ENCODE measurements around the gene DNAJB5. TPM values are rescaled to one million over a fixed set of nuclear protein-coding genes. Genes with fewer than 3 reads are reported as not detected.

The DNAJB5 gene
- total and polyA plus RNA-seq, 2 experiments from 2014 or later = 20.3 to 37.4 TPM

DNA sequence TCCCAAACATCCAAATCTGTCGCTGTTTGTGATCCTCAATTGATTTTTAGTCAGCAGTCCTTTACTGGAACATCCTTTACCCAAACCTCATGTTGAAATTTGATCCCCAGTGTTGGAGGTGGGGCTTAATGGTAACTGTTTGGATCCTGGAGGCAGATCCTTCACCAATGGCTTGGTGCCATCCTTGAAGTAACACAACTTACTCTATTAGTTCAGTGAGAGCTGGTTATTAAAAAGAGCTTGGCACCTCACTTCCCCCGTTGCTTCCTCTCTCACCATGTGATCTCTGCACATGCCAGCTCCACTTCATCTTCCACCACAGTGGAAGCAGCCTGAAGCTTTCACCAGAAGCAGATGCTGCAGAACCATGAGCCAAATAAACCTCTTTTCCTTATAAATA, 40.3 kb downstream of the DNAJB5 start:
- H3K27ac Mint-ChIP-seq = no peak overlapping the region
- ATAC-seq (no peak), DNase-seq (ENCODE audit: low spot score) (no peak)
- H2AFZ ChIP-seq = no peak overlapping the region
- H3K36me3 ChIP-seq (ENCODE audit: insufficient read depth) = no peaks in the 10 kb centered on the region
- H3K4me3 Mint-ChIP-seq = no peak overlapping the region
- H3K27me3 Mint-ChIP-seq (ENCODE audit: insufficient read depth, low read depth, poor library complexity) = peaks cover 5% of the 10 kb centered on the region
- H3K27me3 ChIP-seq (ENCODE audit: insufficient read depth) = no peaks in the 10 kb centered on the region
- TF ChIP-seq POLR2AphosphoS5 (IDR thresholded peaks at IDR 0.05; ENCODE audit: low read depth) = no peak
- TF ChIP-seq ZNF114 (CRISPR knock-in tag; IDR thresholded peaks at IDR 0.05) = no peak
- TF ChIP-seq, protein P1, sequence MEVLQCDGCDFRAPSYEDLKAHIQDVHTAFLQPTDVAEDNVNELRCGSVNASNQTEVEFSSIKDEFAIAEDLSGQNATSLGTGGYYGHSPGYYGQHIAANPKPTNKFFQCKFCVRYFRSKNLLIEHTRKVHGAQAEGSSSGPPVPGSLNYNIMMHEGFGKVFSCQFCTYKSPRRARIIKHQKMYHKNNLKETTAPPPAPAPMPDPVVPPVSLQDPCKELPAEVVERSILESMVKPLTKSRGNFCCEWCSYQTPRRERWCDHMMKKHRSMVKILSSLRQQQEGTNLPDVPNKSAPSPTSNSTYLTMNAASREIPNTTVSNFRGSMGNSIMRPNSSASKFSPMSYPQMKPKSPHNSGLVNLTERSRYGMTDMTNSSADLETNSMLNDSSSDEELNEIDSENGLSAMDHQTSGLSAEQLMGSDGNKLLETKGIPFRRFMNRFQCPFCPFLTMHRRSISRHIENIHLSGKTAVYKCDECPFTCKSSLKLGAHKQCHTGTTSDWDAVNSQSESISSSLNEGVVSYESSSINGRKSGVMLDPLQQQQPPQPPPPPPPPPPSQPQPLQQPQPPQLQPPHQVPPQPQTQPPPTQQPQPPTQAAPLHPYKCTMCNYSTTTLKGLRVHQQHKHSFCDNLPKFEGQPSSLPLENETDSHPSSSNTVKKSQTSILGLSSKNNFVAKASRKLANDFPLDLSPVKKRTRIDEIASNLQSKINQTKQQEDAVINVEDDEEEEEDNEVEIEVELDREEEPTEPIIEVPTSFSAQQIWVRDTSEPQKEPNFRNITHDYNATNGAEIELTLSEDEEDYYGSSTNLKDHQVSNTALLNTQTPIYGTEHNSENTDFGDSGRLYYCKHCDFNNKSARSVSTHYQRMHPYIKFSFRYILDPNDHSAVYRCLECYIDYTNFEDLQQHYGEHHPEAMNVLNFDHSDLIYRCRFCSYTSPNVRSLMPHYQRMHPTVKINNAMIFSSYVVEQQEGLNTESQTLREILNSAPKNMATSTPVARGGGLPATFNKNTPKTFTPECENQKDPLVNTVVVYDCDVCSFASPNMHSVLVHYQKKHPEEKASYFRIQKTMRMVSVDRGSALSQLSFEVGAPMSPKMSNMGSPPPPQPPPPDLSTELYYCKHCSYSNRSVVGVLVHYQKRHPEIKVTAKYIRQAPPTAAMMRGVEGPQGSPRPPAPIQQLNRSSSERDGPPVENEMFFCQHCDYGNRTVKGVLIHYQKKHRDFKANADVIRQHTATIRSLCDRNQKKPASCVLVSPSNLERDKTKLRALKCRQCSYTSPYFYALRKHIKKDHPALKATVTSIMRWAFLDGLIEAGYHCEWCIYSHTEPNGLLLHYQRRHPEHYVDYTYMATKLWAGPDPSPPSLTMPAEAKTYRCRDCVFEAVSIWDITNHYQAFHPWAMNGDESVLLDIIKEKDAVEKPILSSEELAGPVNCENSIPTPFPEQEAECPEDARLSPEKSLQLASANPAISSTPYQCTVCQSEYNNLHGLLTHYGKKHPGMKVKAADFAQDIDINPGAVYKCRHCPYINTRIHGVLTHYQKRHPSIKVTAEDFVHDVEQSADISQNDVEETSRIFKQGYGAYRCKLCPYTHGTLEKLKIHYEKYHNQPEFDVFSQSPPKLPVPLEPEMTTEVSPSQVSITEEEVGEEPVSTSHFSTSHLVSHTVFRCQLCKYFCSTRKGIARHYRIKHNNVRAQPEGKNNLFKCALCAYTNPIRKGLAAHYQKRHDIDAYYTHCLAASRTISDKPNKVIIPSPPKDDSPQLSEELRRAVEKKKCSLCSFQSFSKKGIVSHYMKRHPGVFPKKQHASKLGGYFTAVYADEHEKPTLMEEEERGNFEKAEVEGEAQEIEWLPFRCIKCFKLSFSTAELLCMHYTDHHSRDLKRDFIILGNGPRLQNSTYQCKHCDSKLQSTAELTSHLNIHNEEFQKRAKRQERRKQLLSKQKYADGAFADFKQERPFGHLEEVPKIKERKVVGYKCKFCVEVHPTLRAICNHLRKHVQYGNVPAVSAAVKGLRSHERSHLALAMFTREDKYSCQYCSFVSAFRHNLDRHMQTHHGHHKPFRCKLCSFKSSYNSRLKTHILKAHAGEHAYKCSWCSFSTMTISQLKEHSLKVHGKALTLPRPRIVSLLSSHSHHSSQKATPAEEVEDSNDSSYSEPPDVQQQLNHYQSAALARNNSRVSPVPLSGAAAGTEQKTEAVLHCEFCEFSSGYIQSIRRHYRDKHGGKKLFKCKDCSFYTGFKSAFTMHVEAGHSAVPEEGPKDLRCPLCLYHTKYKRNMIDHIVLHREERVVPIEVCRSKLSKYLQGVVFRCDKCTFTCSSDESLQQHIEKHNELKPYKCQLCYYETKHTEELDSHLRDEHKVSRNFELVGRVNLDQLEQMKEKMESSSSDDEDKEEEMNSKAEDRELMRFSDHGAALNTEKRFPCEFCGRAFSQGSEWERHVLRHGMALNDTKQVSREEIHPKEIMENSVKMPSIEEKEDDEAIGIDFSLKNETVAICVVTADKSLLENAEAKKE (CRISPR knock-in tag; IDR thresholded peaks at IDR 0.05) = no peak
- TF ChIP-seq JUNB (IDR thresholded peaks at IDR 0.05; ENCODE audit: unreplicated experiment) = no peak
- TF ChIP-seq, protein P2, sequence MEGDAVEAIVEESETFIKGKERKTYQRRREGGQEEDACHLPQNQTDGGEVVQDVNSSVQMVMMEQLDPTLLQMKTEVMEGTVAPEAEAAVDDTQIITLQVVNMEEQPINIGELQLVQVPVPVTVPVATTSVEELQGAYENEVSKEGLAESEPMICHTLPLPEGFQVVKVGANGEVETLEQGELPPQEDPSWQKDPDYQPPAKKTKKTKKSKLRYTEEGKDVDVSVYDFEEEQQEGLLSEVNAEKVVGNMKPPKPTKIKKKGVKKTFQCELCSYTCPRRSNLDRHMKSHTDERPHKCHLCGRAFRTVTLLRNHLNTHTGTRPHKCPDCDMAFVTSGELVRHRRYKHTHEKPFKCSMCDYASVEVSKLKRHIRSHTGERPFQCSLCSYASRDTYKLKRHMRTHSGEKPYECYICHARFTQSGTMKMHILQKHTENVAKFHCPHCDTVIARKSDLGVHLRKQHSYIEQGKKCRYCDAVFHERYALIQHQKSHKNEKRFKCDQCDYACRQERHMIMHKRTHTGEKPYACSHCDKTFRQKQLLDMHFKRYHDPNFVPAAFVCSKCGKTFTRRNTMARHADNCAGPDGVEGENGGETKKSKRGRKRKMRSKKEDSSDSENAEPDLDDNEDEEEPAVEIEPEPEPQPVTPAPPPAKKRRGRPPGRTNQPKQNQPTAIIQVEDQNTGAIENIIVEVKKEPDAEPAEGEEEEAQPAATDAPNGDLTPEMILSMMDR (conservative IDR thresholded peaks at IDR 0.05; ENCODE audit: low read depth in 2 of 2) = no peak
- no peak for TF ChIP-seq NANOG (IDR thresholded peaks at IDR 0.05; ENCODE audit: borderline replicate concordance)
- TF ChIP-seq STAT1 (IDR thresholded peaks at IDR 0.05; ENCODE audit: unreplicated experiment) = no peak
- TF ChIP-seq ZNF331 (CRISPR knock-in tag; IDR thresholded peaks at IDR 0.05; ENCODE audit: low read depth) = no peak
- no peak for TF ChIP-seq ETS1 (IDR thresholded peaks at IDR 0.05)
- no peak for TF ChIP-seq EZH2phosphoT487 (IDR thresholded peaks at IDR 0.05; ENCODE audit: unreplicated experiment)
- TF ChIP-seq CREB1 (CRISPR knock-in tag; IDR thresholded peaks at IDR 0.05; ENCODE audit: low read depth) = no peak
- TF ChIP-seq, protein P3, sequence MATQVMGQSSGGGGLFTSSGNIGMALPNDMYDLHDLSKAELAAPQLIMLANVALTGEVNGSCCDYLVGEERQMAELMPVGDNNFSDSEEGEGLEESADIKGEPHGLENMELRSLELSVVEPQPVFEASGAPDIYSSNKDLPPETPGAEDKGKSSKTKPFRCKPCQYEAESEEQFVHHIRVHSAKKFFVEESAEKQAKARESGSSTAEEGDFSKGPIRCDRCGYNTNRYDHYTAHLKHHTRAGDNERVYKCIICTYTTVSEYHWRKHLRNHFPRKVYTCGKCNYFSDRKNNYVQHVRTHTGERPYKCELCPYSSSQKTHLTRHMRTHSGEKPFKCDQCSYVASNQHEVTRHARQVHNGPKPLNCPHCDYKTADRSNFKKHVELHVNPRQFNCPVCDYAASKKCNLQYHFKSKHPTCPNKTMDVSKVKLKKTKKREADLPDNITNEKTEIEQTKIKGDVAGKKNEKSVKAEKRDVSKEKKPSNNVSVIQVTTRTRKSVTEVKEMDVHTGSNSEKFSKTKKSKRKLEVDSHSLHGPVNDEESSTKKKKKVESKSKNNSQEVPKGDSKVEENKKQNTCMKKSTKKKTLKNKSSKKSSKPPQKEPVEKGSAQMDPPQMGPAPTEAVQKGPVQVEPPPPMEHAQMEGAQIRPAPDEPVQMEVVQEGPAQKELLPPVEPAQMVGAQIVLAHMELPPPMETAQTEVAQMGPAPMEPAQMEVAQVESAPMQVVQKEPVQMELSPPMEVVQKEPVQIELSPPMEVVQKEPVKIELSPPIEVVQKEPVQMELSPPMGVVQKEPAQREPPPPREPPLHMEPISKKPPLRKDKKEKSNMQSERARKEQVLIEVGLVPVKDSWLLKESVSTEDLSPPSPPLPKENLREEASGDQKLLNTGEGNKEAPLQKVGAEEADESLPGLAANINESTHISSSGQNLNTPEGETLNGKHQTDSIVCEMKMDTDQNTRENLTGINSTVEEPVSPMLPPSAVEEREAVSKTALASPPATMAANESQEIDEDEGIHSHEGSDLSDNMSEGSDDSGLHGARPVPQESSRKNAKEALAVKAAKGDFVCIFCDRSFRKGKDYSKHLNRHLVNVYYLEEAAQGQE (IDR thresholded peaks at IDR 0.05; ENCODE audit: unreplicated experiment) = no peak
- TF ChIP-seq EZH2 (IDR thresholded peaks at IDR 0.05; ENCODE audit: low read depth, unreplicated experiment) = no peak
- H3K4me1 ChIP-seq (ENCODE audit: insufficient read depth) = peaks cover 24% of the 10 kb centered on the region
- H3K36me3 Mint-ChIP-seq (ENCODE audit: low read depth) = peaks cover 46% of the 10 kb centered on the region
- no peaks in the 10 kb centered on the region for H3K79me2 ChIP-seq (replicated peaks; ENCODE audit: insufficient read depth)
- no peak overlapping the region for H3K4me2 ChIP-seq
- H3K4me1 Mint-ChIP-seq = peaks cover 21% of the 10 kb centered on the region
- peaks cover 36% of the 10 kb centered on the region for H3K9me3 Mint-ChIP-seq
- H3K27ac ChIP-seq (ENCODE audit: low read depth) = no peak overlapping the region
- H3F3A ChIP-seq (replicated peaks; ENCODE audit: low read depth) = no peaks in the 10 kb centered on the region
- H3K4me3 ChIP-seq = no peak overlapping the region
- no peaks in the 10 kb centered on the region for H4K20me1 ChIP-seq (replicated peaks; ENCODE audit: insufficient read depth)
- no peaks in the 10 kb centered on the region for H3K9me2 ChIP-seq (ENCODE audit: insufficient read depth)
